ENCODE data around the gene NCKAP5.

DNA sequence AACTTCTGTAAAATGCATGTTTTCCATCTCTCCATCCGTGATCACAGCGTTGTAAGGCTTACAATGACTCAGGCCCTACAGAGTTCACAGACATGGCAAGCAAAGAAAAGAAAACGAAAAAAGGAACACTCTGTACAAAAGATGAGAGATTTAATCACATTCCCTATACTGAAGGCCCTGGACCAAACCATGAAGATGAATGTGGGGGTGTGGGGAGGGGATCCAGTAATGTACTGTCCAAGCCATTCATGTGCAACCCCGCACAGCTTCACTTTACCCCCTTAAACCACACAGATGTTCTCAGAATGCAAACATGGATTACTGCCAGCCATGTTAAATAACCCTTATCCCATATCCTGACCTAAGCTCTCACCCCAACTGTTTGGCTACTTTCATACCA, 391.1 kb downstream of the NCKAP5 start:
- TF ChIP-seq, protein P1, sequence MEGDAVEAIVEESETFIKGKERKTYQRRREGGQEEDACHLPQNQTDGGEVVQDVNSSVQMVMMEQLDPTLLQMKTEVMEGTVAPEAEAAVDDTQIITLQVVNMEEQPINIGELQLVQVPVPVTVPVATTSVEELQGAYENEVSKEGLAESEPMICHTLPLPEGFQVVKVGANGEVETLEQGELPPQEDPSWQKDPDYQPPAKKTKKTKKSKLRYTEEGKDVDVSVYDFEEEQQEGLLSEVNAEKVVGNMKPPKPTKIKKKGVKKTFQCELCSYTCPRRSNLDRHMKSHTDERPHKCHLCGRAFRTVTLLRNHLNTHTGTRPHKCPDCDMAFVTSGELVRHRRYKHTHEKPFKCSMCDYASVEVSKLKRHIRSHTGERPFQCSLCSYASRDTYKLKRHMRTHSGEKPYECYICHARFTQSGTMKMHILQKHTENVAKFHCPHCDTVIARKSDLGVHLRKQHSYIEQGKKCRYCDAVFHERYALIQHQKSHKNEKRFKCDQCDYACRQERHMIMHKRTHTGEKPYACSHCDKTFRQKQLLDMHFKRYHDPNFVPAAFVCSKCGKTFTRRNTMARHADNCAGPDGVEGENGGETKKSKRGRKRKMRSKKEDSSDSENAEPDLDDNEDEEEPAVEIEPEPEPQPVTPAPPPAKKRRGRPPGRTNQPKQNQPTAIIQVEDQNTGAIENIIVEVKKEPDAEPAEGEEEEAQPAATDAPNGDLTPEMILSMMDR (IDR thresholded peaks at IDR 0.05; ENCODE audit: poor library complexity): no peak
- TF ChIP-seq EZH2 (IDR thresholded peaks at IDR 0.05; ENCODE audit: borderline replicate concordance): no peak
- TF ChIP-seq EZH2phosphoT487 (IDR thresholded peaks at IDR 0.05; ENCODE audit: low read depth, severe bottlenecking, unreplicated experiment): no peak
